Panc1 (cell line): ENCODE data around the gene CDCA8. TPM values are rescaled to one million over a fixed set of nuclear protein-coding genes. Genes with fewer than 3 reads are reported as not detected.

Source experiments
- ATAC-seq: fragments of 200-7000 bp; cut with Tn5 transposase; 2 replicates; pipeline ENCODE4 v1.9.1; 2020; ENCODE audit warnings: mild to moderate bottlenecking, moderate library complexity
- BruUV-seq: library from RNA; stranded (reverse); fragments of 400-500 nt; replicated peaks from 2 replicates; lab custom pipeline; 2021; lab: Mats Ljungman, UMichigan
- CTCF ChIA-PET: fragments of 300-600 bp; sonication (Branson Sonifier 250); formaldehyde crosslinking; loops from one replicate; lab custom pipeline; 2022; ENCODE audit warnings: antibody characterized with exemption; lab: Charles Lee
- POLR2A ChIA-PET: fragments of 300-600 bp; sonication (Branson Sonifier 250); formaldehyde crosslinking; loops from one replicate; lab custom pipeline; 2022; ENCODE audit warnings: antibody characterized with exemption; lab: Charles Lee
- DNase-seq: peaks from one replicate; pipeline ENCODE4 v3.0.0-alpha.2; 2010; ENCODE audit warnings: low read depth, low spot score
- H3K27ac ChIP-seq: 2 replicates; pipeline ENCODE4 v1.5.1; 2011; ENCODE audit warnings: mild to moderate bottlenecking, low read length, inconsistent platforms
- H3K27me3 ChIP-seq: fragments of 200-500 bp; sonication (Bioruptor generic); 2 replicates; pipeline ENCODE4 v1.6.0; 2014; ENCODE audit warnings: low read length, inconsistent platforms; ENCODE audit not compliant: control insufficient read depth, insufficient read depth
- H3K36me3 ChIP-seq: fragments of 200-500 bp; sonication (Bioruptor generic); 2 replicates; pipeline ENCODE4 v1.5.1; 2014; ENCODE audit warnings: inconsistent platforms, mild to moderate bottlenecking, low read length, moderate library complexity; ENCODE audit not compliant: control insufficient read depth, insufficient read depth
- H3K4me1 ChIP-seq: 2 replicates; pipeline ENCODE4 v1.5.1; 2011; ENCODE audit warnings: inconsistent platforms, mild to moderate bottlenecking, low read length, moderate library complexity; ENCODE audit not compliant: control insufficient read depth, insufficient read depth
- H3K4me3 ChIP-seq, 2 experiments: 2 replicates each; pipeline ENCODE4 v1.5.1; 2011 to 2012; ENCODE audit warnings: low read depth in 2 of 2, low read length in 2 of 2, mild to moderate bottlenecking in 2 of 2, inconsistent platforms in 1 of 2, moderate library complexity in 1 of 2
- H3K9me3 ChIP-seq: fragments of 200-500 bp; sonication (Bioruptor generic); 2 replicates; pipeline ENCODE4 v1.5.1; 2014; ENCODE audit warnings: low read depth, mild to moderate bottlenecking, inconsistent platforms, low read length, moderate library complexity; ENCODE audit not compliant: control insufficient read depth, insufficient read depth
- POLR2AphosphoS5 ChIP-seq: IDR thresholded peaks from 2 replicates; pipeline ENCODE4 v1.6.1; 2012; ENCODE audit warnings: mild to moderate bottlenecking, low read depth, low read length, moderate library complexity
- REST ChIP-seq, 2 experiments: IDR thresholded peaks; 2 replicates each; pipeline ENCODE4 v1.6.1; 2011 to 2012; ENCODE audit warnings: low read depth in 2 of 2, control low read depth in 1 of 2, low read length in 1 of 2, mild to moderate bottlenecking in 1 of 2, moderate library complexity in 1 of 2; ENCODE audit not compliant: insufficient read depth in 1 of 2
- SIN3A ChIP-seq: IDR thresholded peaks from 2 replicates; pipeline ENCODE4 v1.6.1; 2012; ENCODE audit warnings: low read depth, mild to moderate bottlenecking, low read length, moderate library complexity, borderline replicate concordance; ENCODE audit not compliant: insufficient read depth
- TCF7L2 ChIP-seq: IDR thresholded peaks from 2 replicates; pipeline ENCODE4 v1.6.1; 2011; ENCODE audit warnings: mild to moderate bottlenecking, low read depth, low read length, inconsistent platforms
- in situ Hi-C: cut with HindIII; loops from 2 replicates; pipeline ENCODE4 v1.10.0; 2016; ENCODE audit warnings: low sequenced_read_pairs, low pct_unique_long_range_greater_than_20kb
- intact Hi-C: fragments of 100-400 bp; cut with micrococcal nuclease; formaldehyde crosslinking; loops from one replicate; pipeline ENCODE4 v1.10.0; 2022; ENCODE audit not compliant: unreplicated experiment
- total RNA-seq: library from RNA; stranded (reverse); gene quantifications from one replicate; pipeline ENCODE4 v1.2.1, GENCODE V29; 2021; ENCODE audit not compliant: unreplicated experiment
- TF ChIP-seq, protein P1 (sequence below): fragments of 450-650 bp; IDR thresholded peaks from 2 replicates; pipeline ENCODE4 v1.5.1; 2017; ENCODE audit warnings: mild to moderate bottlenecking

CDCA8 gene
- total RNA-seq, 1 experiment from 2014 or later: 56.5 TPM

DNA sequence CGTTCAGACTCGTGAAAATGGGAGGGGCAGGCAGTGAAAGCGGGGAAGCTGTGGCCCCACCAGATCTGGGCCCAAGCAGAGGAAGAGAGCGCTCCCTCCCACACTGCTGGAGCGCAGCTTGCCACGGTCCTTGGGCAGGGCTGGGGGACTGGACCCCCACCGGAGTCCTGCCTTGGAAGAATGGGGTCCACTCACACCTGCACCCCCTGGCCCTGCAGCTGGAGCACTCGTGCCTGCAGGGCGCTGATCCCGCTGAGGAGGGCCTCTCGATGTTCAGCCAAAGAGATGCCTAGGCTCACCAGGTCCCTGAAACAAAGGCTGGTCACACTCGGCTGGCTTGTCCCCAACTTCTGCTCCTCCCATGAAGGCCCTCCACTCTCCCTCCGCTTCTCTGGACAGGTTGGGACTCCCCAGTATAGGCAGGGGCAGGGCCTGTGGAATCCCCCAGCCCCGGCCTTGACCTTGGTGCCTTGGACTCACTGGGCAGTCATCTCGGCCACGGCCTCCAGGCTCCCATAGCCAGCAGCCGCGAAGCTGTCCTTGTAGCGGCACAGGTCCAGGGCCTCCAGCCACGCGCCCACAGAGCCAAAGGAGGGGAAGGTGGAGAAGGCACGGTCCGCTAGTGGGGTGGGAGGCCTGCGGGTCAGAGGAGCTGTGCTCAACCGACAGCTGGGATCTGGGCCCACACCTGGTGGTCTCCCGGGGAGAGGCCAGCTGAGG, 26.0 kb downstream of the CDCA8 start:
- H3K27ac ChIP-seq: no peak overlapping the region
- H3K4me1 ChIP-seq: no peaks in the 10 kb centered on the region
- no peaks in the 10 kb centered on the region for H3K36me3 ChIP-seq
- H3K4me3 ChIP-seq: no peak overlapping the region
- H3K9me3 ChIP-seq: no peaks in the 10 kb centered on the region
- ChIA-PET POLR2A (no interaction called here), CTCF (interaction anchor here (0.6 kb wide), 1 partner anchor 47 kb away, joined by 3 read pairs; no protein-coding TSS in a partner anchor)
- TF ChIP-seq REST (IDR thresholded peaks at IDR 0.05; ENCODE audit: insufficient read depth in 1 of 2, low read depth in 2 of 2, low read length in 1 of 2): no peak
- no peak for TF ChIP-seq SIN3A
- no peak for TF ChIP-seq POLR2AphosphoS5
- in situ Hi-C loops (no loop called here), intact Hi-C loops (no loop called here)
- no TSS peak for BruUV-seq
- DNase-seq (no peak), ATAC-seq (no peak)
- H3K27me3 ChIP-seq: no peaks in the 10 kb centered on the region

DNA sequence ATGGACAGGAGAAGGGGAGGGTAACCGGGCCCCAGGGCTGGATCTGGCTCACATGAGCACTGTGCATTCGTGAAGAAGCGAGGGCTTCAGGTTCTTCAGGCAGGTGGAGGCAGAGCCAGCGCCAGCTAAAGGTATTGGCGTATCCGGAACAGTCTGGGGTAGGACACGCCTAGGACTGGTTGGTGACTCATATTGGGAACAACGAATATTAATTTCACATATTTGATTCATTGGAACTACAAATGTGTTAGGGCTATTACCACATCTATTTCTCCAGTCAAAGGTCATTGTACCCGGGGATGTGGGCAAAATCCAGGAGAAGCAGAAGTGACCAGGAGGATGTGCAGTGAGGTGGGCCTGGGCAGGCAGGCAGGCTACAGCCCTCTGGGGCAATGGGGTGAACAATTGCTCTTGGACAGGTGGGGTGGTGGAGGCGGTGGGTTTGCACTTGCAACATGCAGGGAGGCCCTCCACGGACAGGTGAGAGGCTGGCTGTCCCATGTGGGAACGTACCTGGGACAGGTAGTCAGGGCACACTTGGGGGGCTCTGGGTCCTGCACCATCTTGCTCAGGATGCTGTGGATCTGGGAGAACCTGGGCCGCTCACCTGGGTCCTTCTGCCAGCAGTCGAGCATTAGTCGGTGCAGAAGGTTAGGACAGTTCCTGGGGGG, 26.7 kb downstream of the CDCA8 start:
- H3K36me3 ChIP-seq: no peaks in the 10 kb centered on the region
- DNase-seq (no peak), ATAC-seq (no peak)
- ChIA-PET POLR2A (no interaction called here), CTCF (no interaction called here)
- no peak overlapping the region for H3K27ac ChIP-seq
- intact Hi-C loops (no loop called here), in situ Hi-C loops (no loop called here)
- no peaks in the 10 kb centered on the region for H3K27me3 ChIP-seq
- H3K4me3 ChIP-seq: no peak overlapping the region
- no TSS peak for BruUV-seq
- H3K9me3 ChIP-seq: no peaks in the 10 kb centered on the region
- no peak for TF ChIP-seq SIN3A
- no peak for TF ChIP-seq REST (IDR thresholded peaks at IDR 0.05; ENCODE audit: insufficient read depth in 1 of 2, low read depth in 2 of 2, low read length in 1 of 2)
- TF ChIP-seq, protein P1, sequence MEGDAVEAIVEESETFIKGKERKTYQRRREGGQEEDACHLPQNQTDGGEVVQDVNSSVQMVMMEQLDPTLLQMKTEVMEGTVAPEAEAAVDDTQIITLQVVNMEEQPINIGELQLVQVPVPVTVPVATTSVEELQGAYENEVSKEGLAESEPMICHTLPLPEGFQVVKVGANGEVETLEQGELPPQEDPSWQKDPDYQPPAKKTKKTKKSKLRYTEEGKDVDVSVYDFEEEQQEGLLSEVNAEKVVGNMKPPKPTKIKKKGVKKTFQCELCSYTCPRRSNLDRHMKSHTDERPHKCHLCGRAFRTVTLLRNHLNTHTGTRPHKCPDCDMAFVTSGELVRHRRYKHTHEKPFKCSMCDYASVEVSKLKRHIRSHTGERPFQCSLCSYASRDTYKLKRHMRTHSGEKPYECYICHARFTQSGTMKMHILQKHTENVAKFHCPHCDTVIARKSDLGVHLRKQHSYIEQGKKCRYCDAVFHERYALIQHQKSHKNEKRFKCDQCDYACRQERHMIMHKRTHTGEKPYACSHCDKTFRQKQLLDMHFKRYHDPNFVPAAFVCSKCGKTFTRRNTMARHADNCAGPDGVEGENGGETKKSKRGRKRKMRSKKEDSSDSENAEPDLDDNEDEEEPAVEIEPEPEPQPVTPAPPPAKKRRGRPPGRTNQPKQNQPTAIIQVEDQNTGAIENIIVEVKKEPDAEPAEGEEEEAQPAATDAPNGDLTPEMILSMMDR: no peak
- TF ChIP-seq TCF7L2: no peak
- TF ChIP-seq POLR2AphosphoS5: no peak
- H3K4me1 ChIP-seq: no peaks in the 10 kb centered on the region
